Vagina (tissue), 2 donors: ENCODE data around the gene DNAJC11.

Source experiments
- POLR2AphosphoS5 ChIP-seq, 2 donors: sonication (generic); formaldehyde crosslinking; IDR thresholded peaks; one replicate each; pipeline ENCODE4 v1.9.0; 2017; ENCODE audit warnings: antibody characterized with exemption in 2 of 2, mild to moderate bottlenecking in 2 of 2, low read depth in 1 of 2; ENCODE audit not compliant: insufficient read depth in 1 of 2
- TF ChIP-seq, protein P1 (sequence below), 3 experiments: fragments of 450-650 bp in 2 of 3; fragments of 200-600 bp in 1 of 3; sonication (generic) in 1 of 3; IDR thresholded peaks; one replicate each; pipeline ENCODE4 v1.5.1; 2017 to 2019; ENCODE audit warnings: antibody characterized with exemption in 3 of 3, mild to moderate bottlenecking in 2 of 3, moderate library complexity in 2 of 3

DNA sequence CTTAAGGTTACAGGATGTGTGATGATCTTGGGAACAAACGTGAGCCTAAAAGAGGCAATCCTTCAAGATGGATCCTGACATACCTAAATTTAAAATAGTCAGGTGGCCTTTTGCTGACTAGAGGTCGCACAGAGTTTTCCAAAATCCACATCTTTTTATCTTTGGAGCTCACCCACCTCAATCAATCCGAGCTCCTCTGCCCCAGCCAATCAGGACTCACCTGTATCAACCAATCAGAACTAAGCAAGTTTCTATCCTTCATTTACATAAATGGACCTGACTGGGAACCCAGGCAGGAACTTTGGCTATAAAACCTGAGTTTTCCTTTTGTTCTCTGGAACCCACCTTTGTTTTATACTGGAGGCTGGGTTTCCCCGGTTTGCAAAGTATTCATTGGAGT is 16.2 kb downstream of the DNAJC11 start:
- TF ChIP-seq, protein P1, sequence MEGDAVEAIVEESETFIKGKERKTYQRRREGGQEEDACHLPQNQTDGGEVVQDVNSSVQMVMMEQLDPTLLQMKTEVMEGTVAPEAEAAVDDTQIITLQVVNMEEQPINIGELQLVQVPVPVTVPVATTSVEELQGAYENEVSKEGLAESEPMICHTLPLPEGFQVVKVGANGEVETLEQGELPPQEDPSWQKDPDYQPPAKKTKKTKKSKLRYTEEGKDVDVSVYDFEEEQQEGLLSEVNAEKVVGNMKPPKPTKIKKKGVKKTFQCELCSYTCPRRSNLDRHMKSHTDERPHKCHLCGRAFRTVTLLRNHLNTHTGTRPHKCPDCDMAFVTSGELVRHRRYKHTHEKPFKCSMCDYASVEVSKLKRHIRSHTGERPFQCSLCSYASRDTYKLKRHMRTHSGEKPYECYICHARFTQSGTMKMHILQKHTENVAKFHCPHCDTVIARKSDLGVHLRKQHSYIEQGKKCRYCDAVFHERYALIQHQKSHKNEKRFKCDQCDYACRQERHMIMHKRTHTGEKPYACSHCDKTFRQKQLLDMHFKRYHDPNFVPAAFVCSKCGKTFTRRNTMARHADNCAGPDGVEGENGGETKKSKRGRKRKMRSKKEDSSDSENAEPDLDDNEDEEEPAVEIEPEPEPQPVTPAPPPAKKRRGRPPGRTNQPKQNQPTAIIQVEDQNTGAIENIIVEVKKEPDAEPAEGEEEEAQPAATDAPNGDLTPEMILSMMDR (IDR thresholded peaks at IDR 0.05): no peak
- no peak for TF ChIP-seq POLR2AphosphoS5 (IDR thresholded peaks at IDR 0.05; ENCODE audit: insufficient read depth in 1 of 2, low read depth in 1 of 2)
